Inferior parietal cortex (tissue), 1 donor: Measurements from ENCODE around the gene LIN28A.

Experiments
- DNase-seq: peaks from one replicate; pipeline ENCODE4 v3.0.0-alpha.2; 2016; ENCODE audit errors: extremely low spot score

LIN28A gene

GRCh38 chr1:26434161-26434752 is 23.6 kb downstream of the LIN28A start:
- DNase-seq: no peak

DNA sequence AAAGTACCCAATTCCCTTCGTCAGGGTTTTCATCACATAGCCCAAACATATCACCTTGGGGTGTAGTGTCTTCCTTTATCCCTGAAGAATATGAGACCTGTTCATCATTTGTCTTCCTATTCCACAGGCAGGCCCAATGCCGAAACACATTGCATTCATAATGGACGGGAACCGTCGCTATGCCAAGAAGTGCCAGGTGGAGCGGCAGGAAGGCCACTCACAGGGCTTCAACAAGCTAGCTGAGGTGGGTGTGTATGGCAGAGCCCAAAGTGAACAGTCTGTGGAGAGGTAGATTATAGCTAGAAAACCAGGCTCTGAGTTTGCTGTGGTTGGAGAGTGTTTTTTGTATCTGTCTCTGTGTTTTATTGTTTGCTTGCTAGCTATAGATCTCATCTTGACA is 27.4 kb downstream of the LIN28A start:
- DNase-seq: no peak

GRCh38 chr1:26440259-26440658 is 29.6 kb downstream of the LIN28A start:
- DNase-seq: no peak

DNA sequence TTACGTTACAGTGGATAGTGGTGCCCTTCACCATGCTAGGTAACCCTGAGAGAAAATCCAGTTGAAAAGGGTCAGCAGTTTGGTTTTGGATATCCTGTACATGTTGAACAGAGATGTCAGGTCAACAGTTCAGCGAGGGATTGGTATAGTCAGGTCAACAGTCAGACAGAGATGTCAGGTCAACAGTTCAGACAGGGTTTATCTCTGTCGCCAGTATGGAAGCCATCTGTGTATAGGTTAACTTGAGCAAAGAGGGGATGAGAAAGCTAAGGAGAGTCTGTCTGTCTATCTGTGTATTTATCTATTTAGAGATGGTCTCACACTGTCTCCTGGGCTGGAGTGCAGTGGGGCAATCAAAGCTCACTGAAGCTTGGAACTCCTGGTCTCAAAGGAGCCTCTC is 39.3 kb downstream of the LIN28A start:
- no peak for DNase-seq

- DNase-seq: no peak
Observed at GRCh38 chr1:26450908-26451307, 40.3 kb downstream of the LIN28A start.

GRCh38 chr1:26452459-26453183 is 42.0 kb downstream of the LIN28A start:
- no peak for DNase-seq

DNA sequence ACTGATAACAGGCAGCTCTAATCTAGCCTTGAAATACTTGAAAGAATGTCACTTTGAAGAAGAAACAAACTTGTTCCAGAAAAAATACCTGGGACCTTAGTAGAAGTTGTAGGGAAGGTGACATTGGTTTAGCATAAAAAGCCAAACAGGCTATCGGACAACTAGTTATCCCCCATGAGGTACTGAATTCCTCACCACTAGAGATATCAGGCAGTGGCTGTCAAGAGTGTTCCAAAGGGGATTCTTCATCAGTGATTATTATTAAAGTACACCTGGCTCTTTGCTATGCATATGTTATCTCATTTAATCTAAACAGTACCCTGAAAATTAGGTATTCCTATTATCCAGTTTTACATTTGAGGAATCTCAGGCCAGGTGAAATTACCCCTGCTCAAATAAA is 48.5 kb downstream of the LIN28A start:
- DNase-seq: no peak

GRCh38 chr1:26459573-26460031 is 49.0 kb downstream of the LIN28A start:
- DNase-seq: no peak

- no peak for DNase-seq
Observed at GRCh38 chr1:26468911-26469310, 58.3 kb downstream of the LIN28A start.

- no peak for DNase-seq
Observed at GRCh38 chr1:26469558-26469957, 58.9 kb downstream of the LIN28A start.

GRCh38 chr1:26470878-26471497 is 60.4 kb downstream of the LIN28A start:
- peak; percentile 10 for DNase-seq

GRCh38 chr1:26471498-26472319 is 61.1 kb downstream of the LIN28A start:
- DNase-seq: peak; percentile 65

- DNase-seq: peak; percentile 93
Observed at GRCh38 chr1:26472320-26472900, 61.8 kb downstream of the LIN28A start, which contains the start of gene HMGN2. Gene HMGN2 (plus strand): TSS chr1:26472440. CDS start chr1:26472613, 173 bp downstream.

GRCh38 chr1:26472901-26473845 is 62.6 kb downstream of the LIN28A start:
- DNase-seq: peak; percentile 94

DNA sequence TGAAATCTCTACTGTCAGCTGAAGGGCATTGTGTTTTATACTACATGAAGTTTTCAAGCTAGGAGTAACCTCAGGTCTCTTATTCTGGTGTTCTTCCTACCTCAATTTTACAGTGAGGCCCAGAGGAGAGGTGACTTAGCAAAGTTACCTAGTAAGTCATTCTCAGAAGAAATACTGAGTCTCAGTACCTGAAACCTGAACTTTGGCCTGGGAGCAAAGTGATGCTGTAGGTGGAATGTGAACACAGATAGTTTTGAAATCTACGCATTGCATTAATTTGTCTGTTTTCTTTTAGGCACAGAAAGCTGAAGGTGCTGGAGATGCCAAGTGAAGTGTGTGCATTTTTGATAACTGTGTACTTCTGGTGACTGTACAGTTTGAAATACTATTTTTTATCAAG is 64.2 kb downstream of the LIN28A start:
- DNase-seq: no peak

GRCh38 chr1:26475989-26476388 is 65.4 kb downstream of the LIN28A start:
- no peak for DNase-seq

DNA sequence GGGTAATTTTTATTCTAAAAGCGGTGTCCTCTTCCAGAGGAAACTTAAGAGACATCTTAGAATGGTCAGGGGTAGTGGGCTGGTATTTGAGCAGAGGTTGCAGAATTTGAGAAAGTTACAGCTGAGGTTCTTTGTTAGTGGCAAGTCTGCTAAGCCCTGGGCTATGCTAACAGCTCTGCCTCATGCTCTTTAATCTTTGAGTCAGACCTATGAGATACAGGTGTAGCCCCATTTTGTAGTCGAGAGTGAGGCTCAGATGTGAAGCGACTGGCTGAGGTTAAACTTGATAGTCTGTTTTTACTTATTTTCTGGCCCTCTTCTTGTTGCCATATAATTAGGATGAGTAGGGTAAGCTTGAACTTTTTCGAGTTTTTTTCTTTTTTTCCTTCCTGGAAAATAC is 66.3 kb downstream of the LIN28A start:
- no peak for DNase-seq

- DNase-seq: no peak
Observed at GRCh38 chr1:26477446-26478152, 67.0 kb downstream of the LIN28A start.

DNA sequence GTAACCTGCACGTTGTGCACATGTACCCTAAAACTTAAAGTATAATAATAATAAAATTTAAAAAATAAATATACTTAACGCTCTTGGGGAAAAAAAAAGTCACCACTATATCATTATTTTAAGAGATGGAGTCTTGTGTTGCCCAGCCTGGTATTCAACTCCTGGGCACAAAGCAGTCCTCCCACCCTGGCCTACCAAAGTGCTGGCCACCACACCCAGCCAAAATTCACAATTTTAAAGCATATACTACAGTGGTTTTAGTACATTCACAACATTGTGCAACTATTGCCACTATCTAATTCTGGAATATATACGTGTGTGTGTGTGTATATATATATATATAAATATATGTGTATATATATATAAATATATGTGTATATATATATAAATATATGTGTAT is 67.5 kb downstream of the LIN28A start:
- no peak for DNase-seq

GRCh38 chr1:26478988-26479387 is 68.4 kb downstream of the LIN28A start:
- no peak for DNase-seq
